A673 (cell line): Measurements from ENCODE around the gene TACC2.

Experiments
- CTCF ChIP-seq: fragments of 300-800, 200-600 bp; sonication (generic); conservative IDR thresholded peaks from 2 replicates; pipeline ENCODE4 v1.5.1; 2017; ENCODE audit warnings: low read depth, mild to moderate bottlenecking, antibody characterized with exemption, low read length, moderate library complexity, mixed read lengths
- EZH2 ChIP-seq: fragments of 200-600 bp; sonication (generic); IDR thresholded peaks from 2 replicates; pipeline ENCODE4 v1.6.1; 2017; ENCODE audit warnings: borderline replicate concordance, low read depth, mild to moderate bottlenecking, mixed read lengths, antibody characterized with exemption, low read length; ENCODE audit not compliant: poor library complexity, severe bottlenecking

- TF ChIP-seq CTCF (no peak), EZH2 (no peak)
Observed at GRCh38 chr10:122293156-122293960, 304.4 kb downstream of the TACC2 start.
